ENCODE data around the gene PPP1R37. TPM values are rescaled to one million over a fixed set of nuclear protein-coding genes. Genes with fewer than 3 reads are reported as not detected.

Gene PPP1R37, protein sequence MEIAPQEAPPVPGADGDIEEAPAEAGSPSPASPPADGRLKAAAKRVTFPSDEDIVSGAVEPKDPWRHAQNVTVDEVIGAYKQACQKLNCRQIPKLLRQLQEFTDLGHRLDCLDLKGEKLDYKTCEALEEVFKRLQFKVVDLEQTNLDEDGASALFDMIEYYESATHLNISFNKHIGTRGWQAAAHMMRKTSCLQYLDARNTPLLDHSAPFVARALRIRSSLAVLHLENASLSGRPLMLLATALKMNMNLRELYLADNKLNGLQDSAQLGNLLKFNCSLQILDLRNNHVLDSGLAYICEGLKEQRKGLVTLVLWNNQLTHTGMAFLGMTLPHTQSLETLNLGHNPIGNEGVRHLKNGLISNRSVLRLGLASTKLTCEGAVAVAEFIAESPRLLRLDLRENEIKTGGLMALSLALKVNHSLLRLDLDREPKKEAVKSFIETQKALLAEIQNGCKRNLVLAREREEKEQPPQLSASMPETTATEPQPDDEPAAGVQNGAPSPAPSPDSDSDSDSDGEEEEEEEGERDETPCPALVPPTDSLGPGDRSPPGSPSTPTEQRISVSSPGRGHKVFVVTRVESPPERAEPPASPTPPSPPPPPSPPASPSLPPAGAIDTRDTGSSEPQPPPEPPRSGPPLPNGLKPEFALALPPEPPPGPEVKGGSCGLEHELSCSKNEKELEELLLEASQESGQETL
- total RNA-seq (28.1 and 30.8 TPM in 2 replicates), polyA plus RNA-seq (14.0 and 15.2 TPM in 2 replicates)

DNA sequence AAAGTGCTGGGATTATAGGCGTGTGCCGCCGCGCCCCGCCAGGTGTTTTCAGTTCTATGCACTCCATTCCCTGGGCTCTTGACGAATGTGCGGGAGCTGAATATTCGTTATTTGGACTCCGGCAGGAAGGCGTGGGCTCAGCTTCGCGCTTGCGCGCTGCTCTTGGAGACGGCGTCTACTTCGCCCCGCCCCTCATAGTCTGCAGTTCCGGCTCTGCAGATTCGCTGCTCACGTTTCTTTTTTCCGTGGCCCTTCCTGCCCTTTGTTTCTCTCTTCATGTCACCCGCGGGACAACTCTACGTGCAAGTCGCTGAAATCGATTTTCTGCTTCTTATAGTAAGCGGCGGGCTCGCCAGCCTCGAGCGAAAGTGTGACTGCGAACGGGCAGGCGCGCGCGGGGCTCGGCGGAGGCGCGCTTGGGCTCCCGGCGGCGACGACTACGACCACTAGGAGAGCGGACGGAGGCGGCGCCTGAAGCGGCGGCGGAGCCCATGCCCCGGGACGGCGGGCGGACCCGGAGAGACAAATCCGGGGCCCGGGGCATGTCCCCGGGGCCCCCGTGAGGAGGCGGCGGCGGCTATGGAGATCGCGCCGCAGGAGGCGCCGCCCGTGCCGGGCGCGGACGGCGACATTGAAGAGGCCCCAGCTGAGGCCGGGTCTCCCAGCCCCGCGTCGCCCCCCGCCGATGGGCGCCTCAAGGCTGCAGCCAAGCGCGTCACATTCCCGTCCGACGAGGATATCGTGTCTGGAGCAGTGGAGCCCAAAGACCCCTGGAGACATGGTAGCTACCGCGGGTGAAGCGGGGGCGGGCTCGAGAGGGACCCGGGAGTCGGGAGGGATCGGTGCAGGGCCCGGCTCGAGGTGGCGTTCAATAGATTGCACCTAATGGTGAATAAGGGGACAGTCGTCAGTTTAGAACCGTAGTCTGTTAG lies at the start of gene PPP1R37:
TSS of gene PPP1R37 (plus strand) at position 433 of the 932 bp plus-strand sequence. CDS start at position 580, 147 bp downstream.
- Histone ChIP-seq H3K9me2 (replicated peaks; ENCODE audit: insufficient read depth) (no peaks in the 10 kb centered on the region), H3K4me1 (ENCODE audit: insufficient read depth) (peaks cover 22% of the 10 kb centered on the region), H3K9me3 (ENCODE audit: low read depth) (no peaks in the 10 kb centered on the region), H3K27ac (peak within 1 kb of the TSS; percentile 99), H3K79me2 (peaks cover 57% of the 10 kb centered on the region), H3K27me3 (no peaks in the 10 kb centered on the region), H4K20me1 (ENCODE audit: insufficient read depth, poor library complexity, severe bottlenecking) (peaks cover 17% of the 10 kb centered on the region), H3K36me3 (replicated peaks; ENCODE audit: insufficient read depth, low read depth) (no peaks in the 10 kb centered on the region), H3K4me2 (peak within 1 kb of the TSS; percentile 70), H2AFZ (peak within 1 kb of the TSS; percentile 55), H3K4me3 (peak within 1 kb of the TSS; percentile 51)
- WGBS (ENCODE audit: low lambda C conversion rate, missing lambda C conversion rate), result 1% methylated on average over 101 of the region's 103 CpGs
- TF ChIP-seq, protein P1, sequence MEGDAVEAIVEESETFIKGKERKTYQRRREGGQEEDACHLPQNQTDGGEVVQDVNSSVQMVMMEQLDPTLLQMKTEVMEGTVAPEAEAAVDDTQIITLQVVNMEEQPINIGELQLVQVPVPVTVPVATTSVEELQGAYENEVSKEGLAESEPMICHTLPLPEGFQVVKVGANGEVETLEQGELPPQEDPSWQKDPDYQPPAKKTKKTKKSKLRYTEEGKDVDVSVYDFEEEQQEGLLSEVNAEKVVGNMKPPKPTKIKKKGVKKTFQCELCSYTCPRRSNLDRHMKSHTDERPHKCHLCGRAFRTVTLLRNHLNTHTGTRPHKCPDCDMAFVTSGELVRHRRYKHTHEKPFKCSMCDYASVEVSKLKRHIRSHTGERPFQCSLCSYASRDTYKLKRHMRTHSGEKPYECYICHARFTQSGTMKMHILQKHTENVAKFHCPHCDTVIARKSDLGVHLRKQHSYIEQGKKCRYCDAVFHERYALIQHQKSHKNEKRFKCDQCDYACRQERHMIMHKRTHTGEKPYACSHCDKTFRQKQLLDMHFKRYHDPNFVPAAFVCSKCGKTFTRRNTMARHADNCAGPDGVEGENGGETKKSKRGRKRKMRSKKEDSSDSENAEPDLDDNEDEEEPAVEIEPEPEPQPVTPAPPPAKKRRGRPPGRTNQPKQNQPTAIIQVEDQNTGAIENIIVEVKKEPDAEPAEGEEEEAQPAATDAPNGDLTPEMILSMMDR (IDR thresholded peaks at IDR 0.05; ENCODE audit: poor library complexity), result peak; percentile 22
- TF ChIP-seq EZH2phosphoT487 (IDR thresholded peaks at IDR 0.05; ENCODE audit: low read depth, severe bottlenecking, unreplicated experiment), result no peak
- DNase-seq (ENCODE audit: low spot score), result peak; percentile 98

DNA sequence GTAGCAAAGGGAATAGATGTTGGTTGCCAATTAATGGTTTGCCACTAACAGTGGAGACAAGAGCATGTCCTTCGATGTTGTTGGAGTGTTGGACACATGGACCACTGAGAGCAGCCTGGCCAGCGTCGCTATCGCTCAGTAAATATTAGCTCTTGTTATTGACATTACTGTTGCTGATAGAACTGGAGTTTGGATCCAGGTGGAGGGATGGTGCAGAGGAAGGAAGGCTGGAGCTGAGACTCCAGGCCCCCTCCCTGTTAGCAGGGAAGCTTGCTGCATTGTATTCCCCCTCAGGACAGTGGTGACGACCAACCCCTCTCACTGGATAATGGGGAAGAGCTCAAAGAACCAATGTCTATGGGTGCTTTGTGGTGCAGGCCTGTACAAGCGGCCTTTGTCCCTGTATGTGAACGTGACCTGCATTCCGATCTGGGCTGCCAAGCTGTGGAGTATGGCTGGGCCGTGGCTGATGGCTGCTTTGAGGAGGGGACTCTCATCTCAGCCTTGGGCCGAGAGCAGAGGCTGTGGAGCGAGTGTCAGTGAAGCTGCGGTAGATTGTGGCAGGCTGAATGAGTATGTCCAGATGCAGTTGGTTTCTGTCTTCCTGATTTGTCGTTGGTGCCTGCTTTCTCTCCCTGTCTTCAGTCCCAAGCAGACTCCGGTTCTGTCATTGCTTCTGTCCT lies 47.2 kb upstream of the PPP1R37 start:
- Histone ChIP-seq H4K20me1 (ENCODE audit: insufficient read depth, poor library complexity, severe bottlenecking) (peaks cover 83% of the 10 kb centered on the region), H3K27me3 (no peaks in the 10 kb centered on the region), H3K27ac (peak overlapping the region; percentile 38), H3K9me3 (ENCODE audit: low read depth) (no peaks in the 10 kb centered on the region), H3K4me1 (ENCODE audit: insufficient read depth) (peaks cover 10% of the 10 kb centered on the region), H3K36me3 (replicated peaks; ENCODE audit: insufficient read depth, low read depth) (no peaks in the 10 kb centered on the region), H3K79me2 (peaks cover 95% of the 10 kb centered on the region), H3K4me2 (peak overlapping the region; percentile 63), H2AFZ (no peak overlapping the region), H3K4me3 (no peak overlapping the region), H3K9me2 (replicated peaks; ENCODE audit: insufficient read depth) (no peaks in the 10 kb centered on the region)
- TF ChIP-seq, protein P1 (IDR thresholded peaks at IDR 0.05; ENCODE audit: poor library complexity), result no peak
- TF ChIP-seq EZH2phosphoT487 (IDR thresholded peaks at IDR 0.05; ENCODE audit: low read depth, severe bottlenecking, unreplicated experiment) (no peak), EZH2 (IDR thresholded peaks at IDR 0.05; ENCODE audit: borderline replicate concordance) (no peak)
- DNase-seq (ENCODE audit: low spot score), result peak; percentile 71
- 57% methylated on average over 14 of the region's 14 CpGs for WGBS (ENCODE audit: low lambda C conversion rate, missing lambda C conversion rate)

DNA sequence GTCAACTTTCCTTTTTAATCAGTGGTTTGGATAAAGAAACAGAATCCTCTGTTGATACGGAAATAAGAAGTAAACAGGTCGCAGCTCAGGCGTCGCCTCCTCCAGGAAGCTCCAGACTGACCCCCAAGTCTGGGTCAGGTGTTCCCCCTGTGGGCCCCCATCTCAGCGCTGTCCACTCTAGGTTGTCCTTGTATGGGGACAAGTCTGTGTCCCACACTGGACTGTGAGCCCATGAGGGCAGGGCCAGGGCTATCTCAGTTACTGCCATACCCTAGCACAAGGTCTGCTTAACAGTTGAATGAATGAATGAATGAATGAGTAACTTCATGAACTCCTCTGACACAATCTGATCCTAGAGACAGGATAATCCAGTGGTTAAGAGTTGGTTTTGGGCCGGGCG lies 46.6 kb upstream of the PPP1R37 start:
- WGBS (ENCODE audit: low lambda C conversion rate, missing lambda C conversion rate), result 86% methylated on average over 7 of the region's 7 CpGs
- H3K27me3 ChIP-seq, result no peaks in the 10 kb centered on the region
- TF ChIP-seq EZH2 (IDR thresholded peaks at IDR 0.05; ENCODE audit: borderline replicate concordance) (no peak), EZH2phosphoT487 (IDR thresholded peaks at IDR 0.05; ENCODE audit: low read depth, severe bottlenecking, unreplicated experiment) (no peak)
- TF ChIP-seq, protein P1 (IDR thresholded peaks at IDR 0.05; ENCODE audit: poor library complexity), result no peak
- no peak overlapping the region for H3K4me3 ChIP-seq
- peaks cover 10% of the 10 kb centered on the region for H3K4me1 ChIP-seq (ENCODE audit: insufficient read depth)
- H4K20me1 ChIP-seq (ENCODE audit: insufficient read depth, poor library complexity, severe bottlenecking), result peaks cover 82% of the 10 kb centered on the region
- no peaks in the 10 kb centered on the region for H3K36me3 ChIP-seq (replicated peaks; ENCODE audit: insufficient read depth, low read depth)
- H3K4me2 ChIP-seq, result peak overlapping the region; percentile 63
- H3K27ac ChIP-seq, result peak overlapping the region; percentile 38
- H3K9me2 ChIP-seq (replicated peaks; ENCODE audit: insufficient read depth), result no peaks in the 10 kb centered on the region
- H2AFZ ChIP-seq, result no peak overlapping the region
- peaks cover 95% of the 10 kb centered on the region for H3K79me2 ChIP-seq
- H3K9me3 ChIP-seq (ENCODE audit: low read depth), result no peaks in the 10 kb centered on the region
- no peak for DNase-seq (ENCODE audit: low spot score)
